Measurements from ENCODE around the gene CNTN5.

GRCh38 chr11:99494065-99494464, 473.3 kb downstream of the CNTN5 start:
- TF ChIP-seq CTCF (IDR thresholded peaks at IDR 0.05), result no peak
- no peak for TF ChIP-seq FOXJ3 (CRISPR knock-in tag; IDR thresholded peaks at IDR 0.05)
- no peak for TF ChIP-seq FOXM1 (IDR thresholded peaks at IDR 0.05; ENCODE audit: low read depth)
- no peak for TF ChIP-seq MAX (IDR thresholded peaks at IDR 0.05; ENCODE audit: low read depth)
- TF ChIP-seq SIN3A (IDR thresholded peaks at IDR 0.05; ENCODE audit: borderline replicate concordance, low read depth, low read length), result no peak
- TF ChIP-seq NFIC (IDR thresholded peaks at IDR 0.05; ENCODE audit: borderline replicate concordance), result no peak
- no peak for TF ChIP-seq JUND (IDR thresholded peaks at IDR 0.05)
- TF ChIP-seq TAF1 (IDR thresholded peaks at IDR 0.05; ENCODE audit: borderline replicate concordance, low read depth, low read length), result no peak

Data from SK-N-SH (cell line).